ENCODE results near the gene SP110. TPM values are rescaled to one million over a fixed set of nuclear protein-coding genes. Genes with fewer than 3 reads are reported as not detected.

The SP110 gene
- total RNA-seq, 1 donor from 2014 or later = 61.7 TPM

GRCh38 chr2:230254152-230254881, 34.5 kb upstream of the SP110 start:
- peaks cover 2% of the 10 kb centered on the region for H3K9me3 Mint-ChIP-seq (ENCODE audit: unreplicated experiment)
- H3K4me3 Mint-ChIP-seq (ENCODE audit: unreplicated experiment) = no peak overlapping the region
- no peak for FAIRE-seq
- Histone ChIP-seq H3K36me3 (ENCODE audit: insufficient read depth, low read length) (no peaks in the 10 kb centered on the region), H2AFZ (ENCODE audit: low read depth, low read length) (no peak overlapping the region), H3K9me3 (ENCODE audit: insufficient read depth, low read depth, low read length) (no peaks in the 10 kb centered on the region), H3K4me2 (ENCODE audit: low read length) (no peak overlapping the region), H3K4me3 (ENCODE audit: insufficient read depth, low read depth, low read length) (no peak overlapping the region), H3K27me3 (ENCODE audit: insufficient read depth, low read length) (peaks cover 3% of the 10 kb centered on the region), H3K27ac (ENCODE audit: low read depth, low read length) (no peak overlapping the region), H4K20me1 (ENCODE audit: insufficient read depth, low read length) (no peaks in the 10 kb centered on the region), H3K4me1 (ENCODE audit: insufficient read depth, low read length) (no peaks in the 10 kb centered on the region), H3K79me2 (ENCODE audit: insufficient read depth, low read length) (no peaks in the 10 kb centered on the region), H3K9ac (ENCODE audit: low read length) (no peak overlapping the region)
- TF ChIP-seq EZH2 (IDR thresholded peaks at IDR 0.05; ENCODE audit: insufficient read depth, low read length) (no peak), CTCF (IDR thresholded peaks at IDR 0.05; ENCODE audit: insufficient read depth, low read depth, low read length) (no peak)
- H3K36me3 Mint-ChIP-seq (ENCODE audit: low read depth, unreplicated experiment) = no peaks in the 10 kb centered on the region
- peaks cover 3% of the 10 kb centered on the region for H3K27me3 Mint-ChIP-seq (ENCODE audit: low read depth, unreplicated experiment)
- H3K4me1 Mint-ChIP-seq (ENCODE audit: low read depth, unreplicated experiment) = no peaks in the 10 kb centered on the region
- DNase-seq (ENCODE audit: low read depth) = no peak
- no peak overlapping the region for H3K27ac Mint-ChIP-seq (ENCODE audit: unreplicated experiment)

GRCh38 chr2:230250231-230250630, 30.4 kb upstream of the SP110 start:
- Histone ChIP-seq H3K4me3 (ENCODE audit: insufficient read depth, low read depth, low read length) (no peak overlapping the region), H2AFZ (ENCODE audit: low read depth, low read length) (no peak overlapping the region), H3K4me2 (ENCODE audit: low read length) (no peak overlapping the region), H3K27me3 (ENCODE audit: insufficient read depth, low read length) (peaks cover 3% of the 10 kb centered on the region), H3K27ac (ENCODE audit: low read depth, low read length) (no peak overlapping the region), H3K9me3 (ENCODE audit: insufficient read depth, low read depth, low read length) (no peaks in the 10 kb centered on the region), H3K4me1 (ENCODE audit: insufficient read depth, low read length) (no peaks in the 10 kb centered on the region), H3K79me2 (ENCODE audit: insufficient read depth, low read length) (no peaks in the 10 kb centered on the region), H4K20me1 (ENCODE audit: insufficient read depth, low read length) (no peaks in the 10 kb centered on the region), H3K9ac (ENCODE audit: low read length) (no peak overlapping the region), H3K36me3 (ENCODE audit: insufficient read depth, low read length) (no peaks in the 10 kb centered on the region)
- Mint-ChIP-seq H3K4me1 (ENCODE audit: low read depth, unreplicated experiment) (no peaks in the 10 kb centered on the region), H3K27ac (ENCODE audit: unreplicated experiment) (no peak overlapping the region), H3K27me3 (ENCODE audit: low read depth, unreplicated experiment) (peaks cover 3% of the 10 kb centered on the region), H3K36me3 (ENCODE audit: low read depth, unreplicated experiment) (no peaks in the 10 kb centered on the region), H3K9me3 (ENCODE audit: unreplicated experiment) (no peaks in the 10 kb centered on the region), H3K4me3 (ENCODE audit: unreplicated experiment) (no peak overlapping the region)
- FAIRE-seq (no peak), DNase-seq (ENCODE audit: low read depth) (no peak)
- TF ChIP-seq CTCF (IDR thresholded peaks at IDR 0.05; ENCODE audit: insufficient read depth, low read depth, low read length) (no peak), EZH2 (IDR thresholded peaks at IDR 0.05; ENCODE audit: insufficient read depth, low read length) (no peak)

GRCh38 chr2:230246206-230246605, 26.4 kb upstream of the SP110 start:
- FAIRE-seq (no peak), DNase-seq (ENCODE audit: low read depth) (no peak)
- Histone ChIP-seq H3K4me3 (ENCODE audit: insufficient read depth, low read depth, low read length) (no peak overlapping the region), H4K20me1 (ENCODE audit: insufficient read depth, low read length) (no peaks in the 10 kb centered on the region), H3K36me3 (ENCODE audit: insufficient read depth, low read length) (no peaks in the 10 kb centered on the region), H3K79me2 (ENCODE audit: insufficient read depth, low read length) (no peaks in the 10 kb centered on the region), H2AFZ (ENCODE audit: low read depth, low read length) (no peak overlapping the region), H3K9ac (ENCODE audit: low read length) (no peak overlapping the region), H3K4me1 (ENCODE audit: insufficient read depth, low read length) (no peaks in the 10 kb centered on the region), H3K9me3 (ENCODE audit: insufficient read depth, low read depth, low read length) (no peaks in the 10 kb centered on the region), H3K27ac (ENCODE audit: low read depth, low read length) (no peak overlapping the region), H3K27me3 (ENCODE audit: insufficient read depth, low read length) (no peaks in the 10 kb centered on the region), H3K4me2 (ENCODE audit: low read length) (no peak overlapping the region)
- Mint-ChIP-seq H3K4me3 (ENCODE audit: unreplicated experiment) (no peak overlapping the region), H3K27me3 (ENCODE audit: low read depth, unreplicated experiment) (peaks cover 4% of the 10 kb centered on the region), H3K4me1 (ENCODE audit: low read depth, unreplicated experiment) (no peaks in the 10 kb centered on the region), H3K36me3 (ENCODE audit: low read depth, unreplicated experiment) (peaks cover 7% of the 10 kb centered on the region), H3K27ac (ENCODE audit: unreplicated experiment) (no peak overlapping the region), H3K9me3 (ENCODE audit: unreplicated experiment) (peaks cover 7% of the 10 kb centered on the region)
- TF ChIP-seq CTCF (IDR thresholded peaks at IDR 0.05; ENCODE audit: insufficient read depth, low read depth, low read length) = no peak
- TF ChIP-seq EZH2 (IDR thresholded peaks at IDR 0.05; ENCODE audit: insufficient read depth, low read length) = no peak

Data from astrocyte (in vitro differentiated cells and primary cell).